ENCODE data around the gene PDLIM3. TPM values are rescaled to one million over a fixed set of nuclear protein-coding genes. Genes with fewer than 3 reads are reported as not detected.
"Not testable (repeated sequence)": the region's sequence is repeated elsewhere in the genome, so short reads cannot be mapped to it uniquely, and the experiment has no call there.

Gene PDLIM3
- polyA plus RNA-seq, 6 donors from 2014 or later, result 0.12 TPM; not detected in 5

- Mint-ChIP-seq H3K27ac (no peak overlapping the region), H3K36me3 (no peaks in the 10 kb centered on the region), H3K27me3 (peaks cover 0 to 12% (median 6%) of the 10 kb centered on the region in 3 donors), H3K9me3 (no peaks in the 10 kb centered on the region), H3K4me1 (no peaks in the 10 kb centered on the region), H3K4me3 (no peak overlapping the region)
- ATAC-seq (ENCODE audit: low read depth in 2 of 2) (no peak), DNase-seq (no peak)
Observed at GRCh38 chr4:185542626-185543315, 7.5 kb upstream of the PDLIM3 start.

GRCh38 chr4:185541251-185541727 lies 6.0 kb upstream of the PDLIM3 start:
- Mint-ChIP-seq H3K36me3 (no peaks in the 10 kb centered on the region), H3K27me3 (peaks cover 0 to 18% (median 1%) of the 10 kb centered on the region in 3 donors), H3K27ac (no peak overlapping the region), H3K9me3 (no peaks in the 10 kb centered on the region), H3K4me3 (no peak overlapping the region), H3K4me1 (peaks cover 0 to 5% (median 0%) of the 10 kb centered on the region in 3 donors)
- ATAC-seq (ENCODE audit: low read depth in 2 of 2), result no peak
- no peak for DNase-seq

DNA sequence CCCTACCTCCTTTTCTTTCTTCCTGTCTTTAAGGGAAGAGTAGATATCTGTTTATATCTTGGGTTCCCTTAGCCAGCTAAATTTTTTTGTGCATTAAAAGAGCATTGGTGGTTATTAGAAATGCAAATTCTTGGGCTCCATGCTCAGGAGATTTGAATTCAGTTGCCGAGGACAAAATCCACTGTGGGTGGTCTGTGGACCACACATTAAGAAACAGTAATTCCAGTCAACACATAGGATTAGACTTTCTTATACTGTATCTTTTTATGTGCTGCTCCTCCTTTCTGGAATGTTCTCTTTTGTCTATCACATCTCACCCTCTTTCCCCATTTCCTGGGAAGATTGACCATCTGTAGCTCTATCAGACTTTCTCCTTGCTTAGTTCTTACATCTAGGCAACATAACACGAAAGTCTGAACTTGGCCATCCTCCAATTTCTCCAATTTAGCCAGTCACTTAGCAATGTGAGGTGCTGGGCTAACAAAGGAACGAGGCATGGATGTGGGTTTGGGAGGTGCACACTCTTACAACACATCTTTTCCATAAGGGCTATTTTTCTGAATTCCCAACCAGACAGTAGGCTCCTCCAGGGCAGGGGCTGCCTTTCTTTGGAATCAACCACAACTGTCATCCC lies 5.3 kb upstream of the PDLIM3 start:
- Mint-ChIP-seq H3K36me3 (no peaks in the 10 kb centered on the region), H3K27me3 (peaks cover 0 to 25% (median 0%) of the 10 kb centered on the region in 3 donors), H3K4me3 (no peak overlapping the region), H3K9me3 (no peaks in the 10 kb centered on the region), H3K4me1 (peaks cover 2 to 10% (median 3%) of the 10 kb centered on the region in 3 donors), H3K27ac (no peak overlapping the region)
- DNase-seq (no peak), ATAC-seq (ENCODE audit: low read depth in 2 of 2) (no peak)

- H3K4me3 Mint-ChIP-seq, result no peak overlapping the region
- ATAC-seq (ENCODE audit: low read depth in 2 of 2) (no peak), DNase-seq (no peak)
- peaks cover 0 to 26% (median 0%) of the 10 kb centered on the region in 3 donors for H3K27me3 Mint-ChIP-seq
- H3K27ac Mint-ChIP-seq, result no peak overlapping the region
- H3K9me3 Mint-ChIP-seq, result no peaks in the 10 kb centered on the region
- peaks cover 3 to 10% (median 4%) of the 10 kb centered on the region in 3 donors for H3K4me1 Mint-ChIP-seq
- no peaks in the 10 kb centered on the region for H3K36me3 Mint-ChIP-seq
Observed at GRCh38 chr4:185540040-185540439, 4.7 kb upstream of the PDLIM3 start.

- no peak overlapping the region for H3K27ac Mint-ChIP-seq
- no peaks in the 10 kb centered on the region for H3K9me3 Mint-ChIP-seq
- DNase-seq (no peak), ATAC-seq (ENCODE audit: low read depth in 2 of 2) (no peak)
- no peaks in the 10 kb centered on the region for H3K36me3 Mint-ChIP-seq
- no peak overlapping the region for H3K4me3 Mint-ChIP-seq
- H3K27me3 Mint-ChIP-seq, result peaks cover 0 to 26% (median 0%) of the 10 kb centered on the region in 3 donors
- H3K4me1 Mint-ChIP-seq, result peaks cover 4 to 10% (median 7%) of the 10 kb centered on the region in 3 donors
Observed at GRCh38 chr4:185538806-185539205, 3.5 kb upstream of the PDLIM3 start.

DNA sequence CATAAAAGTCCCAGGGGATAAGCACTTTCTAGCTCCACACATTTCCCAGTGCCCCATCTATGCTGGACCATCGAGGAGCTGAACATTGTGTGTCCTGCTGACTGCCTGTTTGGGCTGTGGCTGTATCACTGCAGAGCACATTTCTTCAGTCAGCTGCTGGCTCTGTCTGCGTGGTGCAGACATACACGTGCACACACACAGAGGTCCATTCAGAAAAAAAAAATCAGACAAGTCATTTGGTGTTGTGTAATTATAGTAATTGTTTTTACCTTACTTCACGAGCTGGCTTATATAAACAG lies 1.1 kb upstream of the PDLIM3 start:
- H3K27me3 Mint-ChIP-seq, result peaks cover 11 to 29% (median 17%) of the 10 kb centered on the region in 3 donors
- H3K36me3 Mint-ChIP-seq, result no peaks in the 10 kb centered on the region
- H3K27ac Mint-ChIP-seq, result no peak overlapping the region
- H3K9me3 Mint-ChIP-seq, result no peaks in the 10 kb centered on the region
- peak overlapping the region in 1 of 8 donors; percentile 63 for H3K4me3 Mint-ChIP-seq
- DNase-seq (no peak), ATAC-seq (ENCODE audit: low read depth in 2 of 2) (no peak)
- peaks cover 4 to 10% (median 7%) of the 10 kb centered on the region in 3 donors for H3K4me1 Mint-ChIP-seq

- ATAC-seq (ENCODE audit: low read depth in 2 of 2) (peak in 1 of 2 donors; percentile 4), DNase-seq (no peak)
- H3K36me3 Mint-ChIP-seq, result no peaks in the 10 kb centered on the region
- peak overlapping the region in 1 of 6 donors; percentile 43 for H3K27ac Mint-ChIP-seq
- no peaks in the 10 kb centered on the region for H3K9me3 Mint-ChIP-seq
- H3K27me3 Mint-ChIP-seq, result peaks cover 17 to 32% (median 23%) of the 10 kb centered on the region in 3 donors
- H3K4me1 Mint-ChIP-seq, result peaks cover 4 to 10% (median 7%) of the 10 kb centered on the region in 3 donors
- H3K4me3 Mint-ChIP-seq, result peak overlapping the region; percentile 25 to 64 (median 53)
Observed at GRCh38 chr4:185535612-185536410, 504 bp upstream of the PDLIM3 start.

GRCh38 chr4:185534511-185534865 lies 819 bp downstream of the PDLIM3 start:
- ATAC-seq (ENCODE audit: low read depth in 2 of 2) (no peak), DNase-seq (no peak)
- H3K4me3 Mint-ChIP-seq, result peak overlapping the region in 6 of 8 donors; percentile 28 to 82 (median 66)

DNA sequence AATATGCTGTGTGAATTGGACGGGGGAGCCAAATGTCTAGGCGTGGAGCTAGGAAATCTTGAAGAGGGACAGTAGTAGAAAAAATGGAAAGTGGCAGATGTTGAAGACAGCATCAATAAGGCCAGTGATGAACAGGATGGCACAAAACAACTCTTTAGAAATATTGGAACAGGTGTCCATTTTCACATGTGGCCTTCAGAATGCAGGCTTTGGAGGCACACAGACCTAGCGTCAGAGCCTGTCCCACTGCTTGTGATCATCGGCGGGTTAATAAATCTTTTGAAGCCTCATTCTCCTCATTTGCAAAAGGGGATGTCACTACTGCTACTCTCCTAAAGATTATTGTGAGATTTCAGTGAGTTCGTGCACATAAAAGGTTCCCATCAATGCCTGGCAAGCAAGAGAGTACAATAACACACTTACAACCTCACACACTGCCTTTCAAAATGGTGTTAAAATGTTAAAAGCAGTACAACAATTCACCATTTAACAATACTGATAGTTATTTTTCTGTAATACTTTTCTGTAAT lies 2.4 kb downstream of the PDLIM3 start:
- DNase-seq (no peak), ATAC-seq (ENCODE audit: low read depth in 2 of 2) (no peak)
- Mint-ChIP-seq H3K27ac (no peak overlapping the region), H3K9me3 (no peaks in the 10 kb centered on the region), H3K27me3 (peaks cover 42 to 48% (median 47%) of the 10 kb centered on the region in 3 donors), H3K4me1 (peaks cover 4 to 10% (median 7%) of the 10 kb centered on the region in 3 donors), H3K4me3 (no peak overlapping the region), H3K36me3 (no peaks in the 10 kb centered on the region)

More at GRCh38 chr4:185534511-185534865, 819 bp downstream of the PDLIM3 start:
- peaks cover 30 to 43% (median 36%) of the 10 kb centered on the region in 3 donors for H3K27me3 Mint-ChIP-seq
- H3K27ac Mint-ChIP-seq, result peak overlapping the region in 1 of 6 donors; percentile 4
- no peaks in the 10 kb centered on the region for H3K36me3 Mint-ChIP-seq
- H3K4me1 Mint-ChIP-seq, result peaks cover 4 to 10% (median 7%) of the 10 kb centered on the region in 3 donors
- no peaks in the 10 kb centered on the region for H3K9me3 Mint-ChIP-seq

DNA sequence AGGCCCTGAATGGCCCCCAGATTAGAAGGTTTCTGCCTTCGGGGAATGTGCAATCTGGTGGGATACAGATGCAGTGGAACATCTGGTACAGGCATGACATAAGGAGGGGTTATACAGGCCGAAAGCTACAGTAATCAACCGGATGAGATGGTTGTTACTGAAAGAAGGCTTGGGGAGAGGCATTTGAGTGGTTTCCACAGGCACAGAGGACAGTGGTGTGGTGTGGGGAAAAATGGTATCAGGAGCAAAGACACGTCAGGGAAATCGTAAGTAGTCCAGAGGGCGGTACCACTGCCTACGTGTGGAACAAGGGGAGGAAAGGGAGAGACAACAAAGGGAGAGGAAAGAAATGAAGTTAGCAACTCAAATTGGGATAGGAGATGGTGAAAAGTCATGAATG lies 3.0 kb downstream of the PDLIM3 start:
- ATAC-seq (ENCODE audit: low read depth in 2 of 2), result no peak
- H3K27ac Mint-ChIP-seq, result no peak overlapping the region
- H3K27me3 Mint-ChIP-seq, result peaks cover 42 to 48% (median 47%) of the 10 kb centered on the region in 3 donors
- no peak overlapping the region for H3K4me3 Mint-ChIP-seq
- H3K36me3 Mint-ChIP-seq, result no peaks in the 10 kb centered on the region
- peaks cover 4 to 10% (median 7%) of the 10 kb centered on the region in 3 donors for H3K4me1 Mint-ChIP-seq
- no peak for DNase-seq
- no peaks in the 10 kb centered on the region for H3K9me3 Mint-ChIP-seq

- ATAC-seq (ENCODE audit: low read depth in 2 of 2); H3K36me3 Mint-ChIP-seq; H3K4me1 Mint-ChIP-seq; H3K27ac Mint-ChIP-seq; H3K9me3 Mint-ChIP-seq; DNase-seq; H3K4me3 Mint-ChIP-seq: not testable (repeated sequence)
- peaks cover 46 to 52% (median 47%) of the 10 kb centered on the region in 3 donors for H3K27me3 Mint-ChIP-seq
Observed at GRCh38 chr4:185531654-185532053, 3.7 kb downstream of the PDLIM3 start.

DNA sequence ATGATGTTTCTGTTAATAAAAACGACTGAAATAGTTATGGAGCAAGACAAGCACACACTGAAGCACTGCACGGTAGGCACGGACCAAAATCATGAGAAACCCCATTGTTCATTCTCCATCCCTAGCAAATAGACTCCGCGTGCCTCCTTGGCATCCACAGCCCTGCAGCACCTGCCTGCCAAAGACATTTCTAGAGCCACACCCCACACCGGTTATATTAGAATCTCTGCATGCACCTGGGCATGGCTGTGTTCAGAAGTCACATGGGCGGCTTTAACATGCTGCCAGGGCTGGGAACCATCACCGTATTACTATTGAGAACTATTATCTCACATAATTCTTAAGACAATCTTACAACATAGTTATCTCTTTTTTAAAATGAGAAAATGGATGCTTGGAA lies 5.9 kb downstream of the PDLIM3 start:
- H3K27ac Mint-ChIP-seq, result no peak overlapping the region
- ATAC-seq (ENCODE audit: low read depth in 2 of 2), result no peak
- peaks cover 4 to 17% (median 11%) of the 10 kb centered on the region in 7 donors for H3K9me3 Mint-ChIP-seq
- peaks cover 0 to under 1% (median 0%) of the 10 kb centered on the region in 3 donors for H3K4me1 Mint-ChIP-seq
- no peak for DNase-seq
- H3K27me3 Mint-ChIP-seq, result peaks cover 39 to 69% (median 59%) of the 10 kb centered on the region in 3 donors
- peaks cover 6 to 14% of the 10 kb centered on the region in 2 donors for H3K36me3 Mint-ChIP-seq
- H3K4me3 Mint-ChIP-seq, result no peak overlapping the region

Data from naive B cell (primary cell).